ENCODE measurements around the gene BLOC1S6.

The BLOC1S6 gene

DNA sequence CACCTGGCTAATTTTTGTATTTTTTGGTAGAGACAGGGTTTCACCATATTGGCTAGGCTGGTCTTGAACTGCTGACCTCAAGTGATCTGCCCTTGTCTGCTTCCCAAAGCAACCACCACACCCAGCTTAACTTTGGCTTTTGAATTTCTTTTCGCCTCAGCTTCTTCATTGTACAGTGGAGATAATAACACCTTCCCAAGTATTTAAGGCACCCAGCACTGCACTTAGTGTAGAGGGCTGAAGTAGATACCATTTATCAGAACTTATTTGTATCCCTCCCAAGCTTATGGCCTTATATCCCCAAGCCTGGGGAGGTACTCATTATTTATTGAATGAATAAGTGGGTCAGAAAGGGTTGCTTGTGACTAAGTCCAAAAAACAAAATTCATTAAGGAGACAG lies 50.0 kb downstream of the BLOC1S6 start:
- H3K9me3 ChIP-seq (ENCODE audit: control insufficient read depth in 2 of 2, low read length in 2 of 2): no peaks in the 10 kb centered on the region
- H3K4me3 ChIP-seq (ENCODE audit: low read length in 2 of 2): peak overlapping the region; percentile 94 to 97
- H3K27ac ChIP-seq (ENCODE audit: low read depth in 2 of 2, low read length in 2 of 2): peak overlapping the region; percentile 83 to 87
- H3K9ac ChIP-seq (ENCODE audit: low read depth in 1 of 2, low read length in 2 of 2): peak overlapping the region; percentile 26 to 95
- H3K36me3 ChIP-seq (ENCODE audit: control insufficient read depth in 2 of 2, insufficient read depth in 2 of 2, low read length in 2 of 2): no peaks in the 10 kb centered on the region
- peaks cover 52 to 53% of the 10 kb centered on the region in 2 donors for H3K4me1 ChIP-seq (ENCODE audit: control insufficient read depth in 2 of 2, insufficient read depth in 2 of 2, low read length in 2 of 2)
- H3K27me3 ChIP-seq (ENCODE audit: control insufficient read depth in 2 of 2, insufficient read depth in 2 of 2, low read length in 2 of 2): no peaks in the 10 kb centered on the region

DNA sequence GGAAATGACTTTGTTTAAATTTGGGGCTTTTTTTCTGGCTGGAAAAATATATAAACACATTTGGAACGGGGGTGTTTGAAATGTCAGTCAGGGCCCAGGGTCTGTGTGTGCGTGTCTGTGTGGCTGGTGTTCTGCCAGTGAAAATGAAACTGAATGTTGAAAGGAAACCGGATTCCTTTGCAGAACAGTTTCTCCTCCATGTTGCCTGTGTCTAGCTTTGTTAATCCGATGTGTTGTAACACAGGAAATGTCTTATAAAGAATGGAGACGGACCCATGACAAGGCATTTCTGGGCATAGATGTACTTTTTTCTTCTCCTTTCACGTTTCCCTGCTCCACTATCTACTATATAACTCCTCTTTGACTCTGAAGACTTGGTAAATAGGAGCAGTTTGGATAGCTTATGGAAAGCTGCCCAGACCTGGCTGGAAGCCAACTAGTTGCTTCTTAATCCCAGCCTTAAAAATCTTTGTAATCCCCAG lies 50.4 kb downstream of the BLOC1S6 start:
- H3K9me3 ChIP-seq (ENCODE audit: control insufficient read depth in 2 of 2, low read length in 2 of 2): no peaks in the 10 kb centered on the region
- H3K4me3 ChIP-seq (ENCODE audit: low read length in 2 of 2): peak overlapping the region; percentile 94 to 97
- no peaks in the 10 kb centered on the region for H3K27me3 ChIP-seq (ENCODE audit: control insufficient read depth in 2 of 2, insufficient read depth in 2 of 2, low read length in 2 of 2)
- H3K27ac ChIP-seq (ENCODE audit: low read depth in 2 of 2, low read length in 2 of 2): peak overlapping the region; percentile 83 to 87
- no peaks in the 10 kb centered on the region for H3K36me3 ChIP-seq (ENCODE audit: control insufficient read depth in 2 of 2, insufficient read depth in 2 of 2, low read length in 2 of 2)
- H3K4me1 ChIP-seq (ENCODE audit: control insufficient read depth in 2 of 2, insufficient read depth in 2 of 2, low read length in 2 of 2): peaks cover 57% of the 10 kb centered on the region in 2 donors
- H3K9ac ChIP-seq (ENCODE audit: low read depth in 1 of 2, low read length in 2 of 2): peak overlapping the region; percentile 26 to 95

DNA sequence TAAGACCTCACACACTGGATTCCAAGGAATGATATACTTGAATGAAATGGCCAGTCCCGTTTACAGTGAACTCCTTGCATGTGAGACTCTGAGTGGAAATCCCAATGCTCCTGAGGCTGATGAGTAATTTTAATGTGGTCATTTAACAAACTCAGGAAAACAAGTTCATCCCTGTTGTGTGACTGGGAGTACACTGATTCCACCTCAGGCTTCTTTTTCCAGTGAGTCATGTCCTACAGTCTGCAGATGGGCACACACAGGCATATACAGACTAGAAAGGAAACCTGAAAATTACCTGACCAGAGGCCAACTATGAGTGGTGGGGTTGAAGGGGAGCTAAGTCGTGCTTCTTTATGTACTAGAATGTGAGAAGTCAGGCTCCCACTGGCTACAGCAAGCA lies 53.4 kb downstream of the BLOC1S6 start:
- H3K9me3 ChIP-seq (ENCODE audit: control insufficient read depth in 2 of 2, low read length in 2 of 2): no peaks in the 10 kb centered on the region
- peaks cover 71 to 84% of the 10 kb centered on the region in 2 donors for H3K4me1 ChIP-seq (ENCODE audit: control insufficient read depth in 2 of 2, insufficient read depth in 2 of 2, low read length in 2 of 2)
- peak overlapping the region; percentile 33 to 43 for H3K4me3 ChIP-seq (ENCODE audit: low read length in 2 of 2)
- H3K36me3 ChIP-seq (ENCODE audit: control insufficient read depth in 2 of 2, insufficient read depth in 2 of 2, low read length in 2 of 2): peaks cover 0 to 2% of the 10 kb centered on the region in 2 donors
- no peaks in the 10 kb centered on the region for H3K27me3 ChIP-seq (ENCODE audit: control insufficient read depth in 2 of 2, insufficient read depth in 2 of 2, low read length in 2 of 2)
- peak overlapping the region; percentile 42 to 44 for H3K9ac ChIP-seq (ENCODE audit: low read depth in 1 of 2, low read length in 2 of 2)
- peak overlapping the region; percentile 87 to 89 for H3K27ac ChIP-seq (ENCODE audit: low read depth in 2 of 2, low read length in 2 of 2)

DNA sequence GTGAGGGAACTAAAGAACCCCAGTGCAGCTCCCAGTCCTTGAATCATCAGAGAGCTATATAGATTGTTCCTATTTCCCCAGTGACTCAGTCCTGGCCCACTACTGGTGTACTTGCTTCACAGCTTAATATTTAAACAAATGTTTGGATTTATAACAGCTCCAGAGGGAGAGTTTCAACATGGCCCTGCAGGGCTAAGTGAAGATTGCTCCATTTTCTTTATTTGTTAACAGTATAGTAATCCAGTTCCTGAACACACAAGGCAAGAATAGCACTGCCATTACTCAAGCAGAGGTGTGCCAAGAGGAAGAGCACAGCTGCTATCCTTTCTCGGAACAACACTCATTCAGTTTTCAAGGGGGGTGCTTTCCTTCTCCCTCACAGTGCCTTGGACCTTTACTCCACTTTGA lies 54.2 kb downstream of the BLOC1S6 start:
- H3K4me3 ChIP-seq (ENCODE audit: low read length in 2 of 2): peak overlapping the region; percentile 33 to 49
- peaks cover 0 to 2% of the 10 kb centered on the region in 2 donors for H3K36me3 ChIP-seq (ENCODE audit: control insufficient read depth in 2 of 2, insufficient read depth in 2 of 2, low read length in 2 of 2)
- H3K9ac ChIP-seq (ENCODE audit: low read depth in 1 of 2, low read length in 2 of 2): peak overlapping the region; percentile 42 to 62
- no peaks in the 10 kb centered on the region for H3K27me3 ChIP-seq (ENCODE audit: control insufficient read depth in 2 of 2, insufficient read depth in 2 of 2, low read length in 2 of 2)
- peaks cover 77 to 90% of the 10 kb centered on the region in 2 donors for H3K4me1 ChIP-seq (ENCODE audit: control insufficient read depth in 2 of 2, insufficient read depth in 2 of 2, low read length in 2 of 2)
- peak overlapping the region; percentile 87 to 89 for H3K27ac ChIP-seq (ENCODE audit: low read depth in 2 of 2, low read length in 2 of 2)
- no peaks in the 10 kb centered on the region for H3K9me3 ChIP-seq (ENCODE audit: control insufficient read depth in 2 of 2, low read length in 2 of 2)

DNA sequence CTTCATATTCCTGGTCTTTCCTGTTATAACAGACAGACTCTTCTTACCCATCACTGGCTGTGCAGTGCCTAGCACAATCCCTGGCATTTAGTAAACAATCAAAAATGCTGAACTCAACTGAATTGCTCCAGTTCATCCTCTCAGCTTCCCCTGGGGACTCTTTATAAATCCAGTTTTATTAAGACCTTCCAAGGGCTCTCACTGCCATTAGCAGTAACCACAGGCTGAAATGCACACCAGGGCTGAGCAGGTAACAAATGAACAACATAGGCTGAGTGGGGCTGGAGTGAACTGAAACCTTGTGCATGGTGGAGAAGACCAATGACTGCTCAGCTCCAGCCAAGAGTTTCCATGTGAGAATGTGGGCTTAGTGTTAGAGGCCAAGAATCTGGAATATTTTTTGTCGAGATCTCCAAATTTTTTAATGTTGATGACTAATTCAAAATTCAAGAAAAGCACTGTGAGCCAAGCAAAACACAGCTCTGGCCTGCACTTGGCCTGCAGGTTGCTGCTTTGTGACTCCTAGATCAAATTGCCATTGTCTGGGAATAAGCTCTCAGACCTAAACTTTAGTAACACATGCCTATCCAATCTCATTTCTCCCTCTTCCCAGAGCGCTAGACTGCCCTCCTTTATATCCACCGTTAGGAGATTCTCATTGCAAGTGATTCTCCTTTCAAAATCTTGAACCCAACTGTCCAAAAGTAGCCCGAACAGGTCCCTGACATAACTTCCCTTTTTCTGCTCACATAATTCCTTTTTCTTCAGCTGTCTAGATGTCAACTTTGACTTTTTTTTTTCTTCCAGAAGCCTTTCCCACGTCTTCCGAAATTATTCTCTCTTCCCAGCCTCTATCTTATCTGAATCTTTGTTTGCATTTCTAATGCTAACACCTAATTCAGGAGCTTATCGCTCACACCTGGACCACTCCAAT lies 55.1 kb downstream of the BLOC1S6 start:
- Histone ChIP-seq H3K4me3 (ENCODE audit: low read length in 2 of 2) (peak overlapping the region; percentile 30 to 49), H3K27me3 (ENCODE audit: control insufficient read depth in 2 of 2, insufficient read depth in 2 of 2, low read length in 2 of 2) (no peaks in the 10 kb centered on the region), H3K9ac (ENCODE audit: low read depth in 1 of 2, low read length in 2 of 2) (peak overlapping the region in 1 of 2 donors; percentile 62), H3K36me3 (ENCODE audit: control insufficient read depth in 2 of 2, insufficient read depth in 2 of 2, low read length in 2 of 2) (peaks cover 0 to 2% of the 10 kb centered on the region in 2 donors), H3K4me1 (ENCODE audit: control insufficient read depth in 2 of 2, insufficient read depth in 2 of 2, low read length in 2 of 2) (peaks cover 72 to 86% of the 10 kb centered on the region in 2 donors), H3K9me3 (ENCODE audit: control insufficient read depth in 2 of 2, low read length in 2 of 2) (no peaks in the 10 kb centered on the region), H3K27ac (ENCODE audit: low read depth in 2 of 2, low read length in 2 of 2) (peak overlapping the region; percentile 87 to 89)

DNA sequence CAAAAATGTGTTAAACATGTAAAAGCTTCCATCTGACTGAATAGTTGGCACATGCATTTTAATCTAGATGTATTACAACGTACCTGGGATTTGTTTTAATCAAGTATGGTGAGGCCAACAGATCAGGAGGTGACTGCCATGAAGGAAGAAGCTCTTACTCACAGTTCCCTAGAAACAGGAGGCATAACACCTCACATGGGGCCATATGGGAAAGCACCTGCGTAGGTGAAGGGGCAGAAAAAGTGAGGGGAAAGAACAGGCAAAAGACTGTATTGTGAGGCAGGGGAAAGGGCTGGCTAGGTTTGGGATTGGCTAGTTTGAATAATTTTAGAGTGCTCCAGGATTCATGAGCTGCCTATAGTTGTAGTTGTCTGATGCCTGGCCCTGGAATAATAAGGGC lies 57.3 kb downstream of the BLOC1S6 start:
- Histone ChIP-seq H3K9me3 (ENCODE audit: control insufficient read depth in 2 of 2, low read length in 2 of 2) (no peaks in the 10 kb centered on the region), H3K27ac (ENCODE audit: low read depth in 2 of 2, low read length in 2 of 2) (peak overlapping the region; percentile 86 to 90), H3K9ac (ENCODE audit: low read depth in 1 of 2, low read length in 2 of 2) (peak overlapping the region; percentile 36 to 43), H3K36me3 (ENCODE audit: control insufficient read depth in 2 of 2, insufficient read depth in 2 of 2, low read length in 2 of 2) (peaks cover 0 to 2% of the 10 kb centered on the region in 2 donors), H3K27me3 (ENCODE audit: control insufficient read depth in 2 of 2, insufficient read depth in 2 of 2, low read length in 2 of 2) (no peaks in the 10 kb centered on the region), H3K4me1 (ENCODE audit: control insufficient read depth in 2 of 2, insufficient read depth in 2 of 2, low read length in 2 of 2) (peaks cover 62 to 85% of the 10 kb centered on the region in 2 donors), H3K4me3 (ENCODE audit: low read length in 2 of 2) (peak overlapping the region; percentile 25 to 40)

DNA sequence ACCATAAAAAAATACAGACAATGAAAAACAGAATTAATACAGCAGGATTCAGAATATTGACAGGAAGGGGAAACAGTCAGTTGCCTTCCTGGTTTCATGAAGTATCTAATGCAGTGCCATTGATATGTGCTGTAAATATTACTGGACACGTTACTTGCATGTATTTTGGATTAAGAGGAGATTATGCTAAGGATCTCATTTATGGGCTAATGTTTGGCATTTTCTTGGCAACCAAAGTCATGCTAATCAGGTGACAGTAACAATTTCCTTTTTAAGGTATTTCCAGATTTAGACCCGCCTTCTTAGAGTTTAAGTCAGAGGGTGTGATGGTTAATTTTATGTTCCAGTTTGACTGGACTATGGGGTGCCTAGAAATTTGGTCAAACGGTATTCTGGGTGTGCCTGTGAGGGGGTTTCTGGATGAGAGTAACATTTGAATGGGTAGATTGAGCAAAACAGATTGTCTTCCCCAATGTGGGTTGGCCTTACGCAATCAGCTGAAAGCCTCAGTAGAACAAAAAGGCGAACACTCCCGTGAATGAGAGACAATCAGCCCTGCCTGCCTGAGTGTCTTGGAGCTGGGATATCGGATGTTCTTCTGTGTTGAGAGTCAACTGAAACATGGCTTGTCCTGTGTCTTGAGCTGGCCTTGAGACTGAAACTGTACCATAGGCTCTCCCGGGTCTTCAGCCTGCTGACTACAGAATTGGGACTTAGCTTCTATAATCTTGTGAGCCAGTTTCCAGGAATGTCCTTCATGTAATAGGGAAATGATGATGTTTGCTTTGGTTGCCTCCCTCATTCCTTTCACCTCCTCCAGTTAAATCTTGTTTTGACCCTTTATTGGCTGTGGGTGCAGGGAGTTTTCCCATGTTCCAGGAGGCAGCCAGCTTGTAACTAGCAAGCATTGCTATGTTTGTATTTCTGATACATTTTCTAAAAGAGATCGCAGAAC lies 58.1 kb downstream of the BLOC1S6 start:
- H3K4me3 ChIP-seq (ENCODE audit: low read length in 2 of 2): peak overlapping the region; percentile 25 to 66
- no peaks in the 10 kb centered on the region for H3K27me3 ChIP-seq (ENCODE audit: control insufficient read depth in 2 of 2, insufficient read depth in 2 of 2, low read length in 2 of 2)
- no peaks in the 10 kb centered on the region for H3K9me3 ChIP-seq (ENCODE audit: control insufficient read depth in 2 of 2, low read length in 2 of 2)
- peaks cover 57 to 84% of the 10 kb centered on the region in 2 donors for H3K4me1 ChIP-seq (ENCODE audit: control insufficient read depth in 2 of 2, insufficient read depth in 2 of 2, low read length in 2 of 2)
- H3K9ac ChIP-seq (ENCODE audit: low read depth in 1 of 2, low read length in 2 of 2): peak overlapping the region; percentile 36 to 71
- peak overlapping the region; percentile 86 to 90 for H3K27ac ChIP-seq (ENCODE audit: low read depth in 2 of 2, low read length in 2 of 2)
- H3K36me3 ChIP-seq (ENCODE audit: control insufficient read depth in 2 of 2, insufficient read depth in 2 of 2, low read length in 2 of 2): peaks cover 2 to 3% of the 10 kb centered on the region in 2 donors

DNA sequence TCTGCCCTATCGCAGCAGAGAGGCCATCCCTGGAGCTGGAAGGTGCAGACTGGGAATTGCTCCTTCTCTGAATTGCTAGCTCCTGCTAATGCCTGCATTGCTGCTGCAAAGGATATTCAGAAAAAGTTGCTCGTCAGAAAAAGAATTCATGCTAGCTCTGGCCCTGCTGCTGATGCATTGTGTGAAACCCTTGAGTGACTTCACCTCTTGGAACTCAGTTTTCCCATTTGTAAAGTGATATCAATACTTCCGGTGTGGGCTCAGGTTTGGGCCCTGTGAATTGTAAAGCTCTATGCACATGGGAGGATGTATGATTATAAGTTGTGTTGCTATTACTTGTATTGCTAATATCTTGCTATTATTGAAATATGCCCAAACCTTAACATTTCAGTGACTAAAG lies 59.0 kb downstream of the BLOC1S6 start:
- Histone ChIP-seq H3K36me3 (ENCODE audit: control insufficient read depth in 2 of 2, insufficient read depth in 2 of 2, low read length in 2 of 2) (peaks cover 3 to 5% of the 10 kb centered on the region in 2 donors), H3K27ac (ENCODE audit: low read depth in 2 of 2, low read length in 2 of 2) (peak overlapping the region; percentile 86 to 90), H3K9me3 (ENCODE audit: control insufficient read depth in 2 of 2, low read length in 2 of 2) (no peaks in the 10 kb centered on the region), H3K4me3 (ENCODE audit: low read length in 2 of 2) (peak overlapping the region in 1 of 2 donors; percentile 66), H3K9ac (ENCODE audit: low read depth in 1 of 2, low read length in 2 of 2) (peak overlapping the region in 1 of 2 donors; percentile 49), H3K27me3 (ENCODE audit: control insufficient read depth in 2 of 2, insufficient read depth in 2 of 2, low read length in 2 of 2) (no peaks in the 10 kb centered on the region), H3K4me1 (ENCODE audit: control insufficient read depth in 2 of 2, insufficient read depth in 2 of 2, low read length in 2 of 2) (peaks cover 48 to 75% of the 10 kb centered on the region in 2 donors)

DNA sequence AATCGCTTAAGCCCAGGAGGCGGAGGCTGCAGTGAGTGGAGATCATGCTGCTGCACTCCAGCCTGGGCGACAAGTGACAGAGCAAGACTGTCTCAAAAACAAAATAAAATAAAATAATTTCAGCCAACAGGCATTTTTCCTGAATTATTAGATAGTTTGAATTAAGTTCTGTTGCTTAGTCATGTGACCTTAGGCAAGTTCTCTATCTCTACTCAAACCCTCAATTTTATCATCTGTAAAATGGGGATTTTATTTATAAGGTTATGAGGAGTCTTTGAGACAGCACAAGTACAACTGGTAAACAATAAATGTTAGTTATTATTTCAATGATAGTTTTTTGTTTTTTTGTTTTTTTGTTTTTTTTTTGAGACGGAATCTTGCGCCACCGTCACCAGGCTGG lies 60.6 kb downstream of the BLOC1S6 start:
- Histone ChIP-seq H3K4me1 (ENCODE audit: control insufficient read depth in 2 of 2, insufficient read depth in 2 of 2, low read length in 2 of 2) (peaks cover 34 to 59% of the 10 kb centered on the region in 2 donors), H3K9ac (ENCODE audit: low read depth in 1 of 2, low read length in 2 of 2) (no peak overlapping the region), H3K27me3 (ENCODE audit: control insufficient read depth in 2 of 2, insufficient read depth in 2 of 2, low read length in 2 of 2) (no peaks in the 10 kb centered on the region), H3K4me3 (ENCODE audit: low read length in 2 of 2) (no peak overlapping the region), H3K36me3 (ENCODE audit: control insufficient read depth in 2 of 2, insufficient read depth in 2 of 2, low read length in 2 of 2) (peaks cover 3 to 4% of the 10 kb centered on the region in 2 donors), H3K9me3 (ENCODE audit: control insufficient read depth in 2 of 2, low read length in 2 of 2) (no peaks in the 10 kb centered on the region), H3K27ac (ENCODE audit: low read depth in 2 of 2, low read length in 2 of 2) (peak overlapping the region in 1 of 2 donors; percentile 71)

Measured in mucosa of rectum (tissue), 2 donors.